Neural progenitor cell (in vitro differentiated cells): ENCODE measurements around the gene VILL. TPM values are rescaled to one million over a fixed set of nuclear protein-coding genes. Genes with fewer than 3 reads are reported as not detected.

Experiments
- DNase-seq: peaks from one replicate; pipeline ENCODE4 v3.0.0-alpha.2; 2016; ENCODE audit warnings: low spot score
- H2AFZ ChIP-seq: fragments of 200-600 bp; sonication (generic); replicated peaks from 2 replicates; pipeline ENCODE4 v1.6.1; 2016; ENCODE audit warnings: antibody characterized with exemption
- H3F3A ChIP-seq: fragments of 200-600 bp; sonication (generic); 2 replicates; pipeline ENCODE4 v1.6.1; 2016; ENCODE audit warnings: antibody characterized with exemption, low read depth
- H3K27ac ChIP-seq: fragments of 200-600 bp; sonication (generic); 2 replicates; pipeline ENCODE4 v1.5.1; 2016; ENCODE audit warnings: mild to moderate bottlenecking
- H3K27me3 ChIP-seq: fragments of 200-600 bp; sonication (generic); 2 replicates; pipeline ENCODE4 v1.6.1; 2016; ENCODE audit warnings: mild to moderate bottlenecking, moderate library complexity
- H3K36me3 ChIP-seq: fragments of 200-600 bp; sonication (generic); 2 replicates; pipeline ENCODE4 v1.5.1; 2016
- H3K4me1 ChIP-seq: fragments of 200-600 bp; sonication (generic); 2 replicates; pipeline ENCODE4 v1.6.1; 2016; ENCODE audit warnings: mixed run types
- H3K4me2 ChIP-seq: fragments of 200-600 bp; sonication (generic); 2 replicates; pipeline ENCODE4 v1.6.1; 2016
- H3K4me3 ChIP-seq: fragments of 200-600 bp; sonication (generic); 2 replicates; pipeline ENCODE4 v1.5.1; 2016
- H3K79me2 ChIP-seq: fragments of 200-600 bp; sonication (generic); 2 replicates; pipeline ENCODE4 v1.6.1; 2016; ENCODE audit warnings: low read depth
- H3K9ac ChIP-seq: fragments of 200-600 bp; sonication (generic); 2 replicates; pipeline ENCODE4 v1.6.1; 2016
- H3K9me3 ChIP-seq: fragments of 200-600 bp; sonication (generic); 2 replicates; pipeline ENCODE4 v1.5.1; 2016; ENCODE audit warnings: low read depth
- H4K20me1 ChIP-seq: fragments of 200-600 bp; sonication (generic); 2 replicates; pipeline ENCODE4 v1.6.1; 2016; ENCODE audit warnings: low read depth
- H3K27ac Mint-ChIP-seq: 3 replicates; pipeline ENCODE4 v1.8.0; 2021; ENCODE audit warnings: mixed read lengths
- H3K27me3 Mint-ChIP-seq: 2 replicates; pipeline ENCODE4 v1.8.0; 2022; ENCODE audit warnings: low read depth, mild to moderate bottlenecking, inconsistent platforms, moderate library complexity, mixed read lengths; ENCODE audit not compliant: insufficient read depth
- H3K36me3 Mint-ChIP-seq: 3 replicates; pipeline ENCODE4 v1.8.0; 2021; ENCODE audit warnings: mixed read lengths
- H3K4me1 Mint-ChIP-seq: 3 replicates; pipeline ENCODE4 v1.8.0; 2021; ENCODE audit warnings: mixed read lengths
- H3K4me3 Mint-ChIP-seq: 3 replicates; pipeline ENCODE4 v1.8.0; 2021; ENCODE audit warnings: mild to moderate bottlenecking, moderate library complexity, mixed read lengths
- H3K9me3 Mint-ChIP-seq: 3 replicates; pipeline ENCODE4 v1.8.0; 2020; ENCODE audit warnings: mixed read lengths
- EZH2 ChIP-seq: fragments of 200-600 bp; sonication (generic); IDR thresholded peaks from 2 replicates; pipeline ENCODE4 v1.6.1; 2017; ENCODE audit warnings: antibody characterized with exemption, mild to moderate bottlenecking, moderate library complexity
- EZH2phosphoT487 ChIP-seq: fragments of 200-600 bp; sonication (generic); IDR thresholded peaks from 2 replicates; pipeline ENCODE4 v1.6.1; 2017; ENCODE audit warnings: antibody characterized with exemption
- total RNA-seq: library from RNA; depleted of rRNA; stranded (reverse); fragments of >200 nt; gene quantifications from 2 replicates; pipeline ENCODE4 v1.2.3, GENCODE V29; 2015; ENCODE audit warnings: low replicate concordance
- TF ChIP-seq, protein P1 (sequence below): fragments of 200-600 bp; sonication (generic); IDR thresholded peaks from 2 replicates; pipeline ENCODE4 v1.5.1; 2017; ENCODE audit warnings: antibody characterized with exemption, mild to moderate bottlenecking

VILL gene
- total RNA-seq, 1 donor from 2014 or later: 4.9 TPM

DNA sequence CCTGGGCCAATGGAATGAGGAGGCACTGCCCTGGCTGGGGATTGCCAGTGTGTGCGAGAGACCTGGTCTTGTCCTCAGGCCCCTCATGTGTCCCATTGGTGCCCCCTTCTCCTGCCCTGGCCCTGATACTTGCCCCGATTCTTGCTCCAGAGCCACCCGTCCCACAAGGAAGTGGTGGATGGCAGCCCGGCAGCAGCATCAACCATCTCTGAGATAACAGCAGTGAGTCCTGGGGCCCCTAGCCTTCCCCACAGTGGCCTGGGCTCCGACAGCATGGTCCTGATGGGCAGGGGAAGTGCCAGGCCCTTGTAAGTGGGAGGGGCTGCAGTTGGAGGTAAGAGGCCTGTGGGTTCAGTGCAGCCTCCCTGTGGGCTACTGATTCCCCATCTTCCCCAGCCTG, 15.4 kb downstream of the VILL start:
- Histone ChIP-seq H3F3A (no peaks in the 10 kb centered on the region), H3K4me2 (no peak overlapping the region), H3K36me3 (no peaks in the 10 kb centered on the region), H3K4me1 (no peaks in the 10 kb centered on the region), H4K20me1 (no peaks in the 10 kb centered on the region), H3K79me2 (no peaks in the 10 kb centered on the region), H3K9ac (no peak overlapping the region), H3K9me3 (no peaks in the 10 kb centered on the region), H2AFZ (no peak overlapping the region), H3K4me3 (no peak overlapping the region), H3K27ac (no peak overlapping the region), H3K27me3 (no peaks in the 10 kb centered on the region)
- DNase-seq: no peak
- H3K4me3 Mint-ChIP-seq: no peak overlapping the region
- no peak overlapping the region for H3K27ac Mint-ChIP-seq
- TF ChIP-seq, protein P1, sequence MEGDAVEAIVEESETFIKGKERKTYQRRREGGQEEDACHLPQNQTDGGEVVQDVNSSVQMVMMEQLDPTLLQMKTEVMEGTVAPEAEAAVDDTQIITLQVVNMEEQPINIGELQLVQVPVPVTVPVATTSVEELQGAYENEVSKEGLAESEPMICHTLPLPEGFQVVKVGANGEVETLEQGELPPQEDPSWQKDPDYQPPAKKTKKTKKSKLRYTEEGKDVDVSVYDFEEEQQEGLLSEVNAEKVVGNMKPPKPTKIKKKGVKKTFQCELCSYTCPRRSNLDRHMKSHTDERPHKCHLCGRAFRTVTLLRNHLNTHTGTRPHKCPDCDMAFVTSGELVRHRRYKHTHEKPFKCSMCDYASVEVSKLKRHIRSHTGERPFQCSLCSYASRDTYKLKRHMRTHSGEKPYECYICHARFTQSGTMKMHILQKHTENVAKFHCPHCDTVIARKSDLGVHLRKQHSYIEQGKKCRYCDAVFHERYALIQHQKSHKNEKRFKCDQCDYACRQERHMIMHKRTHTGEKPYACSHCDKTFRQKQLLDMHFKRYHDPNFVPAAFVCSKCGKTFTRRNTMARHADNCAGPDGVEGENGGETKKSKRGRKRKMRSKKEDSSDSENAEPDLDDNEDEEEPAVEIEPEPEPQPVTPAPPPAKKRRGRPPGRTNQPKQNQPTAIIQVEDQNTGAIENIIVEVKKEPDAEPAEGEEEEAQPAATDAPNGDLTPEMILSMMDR: no peak
- TF ChIP-seq EZH2: no peak
- H3K36me3 Mint-ChIP-seq: no peaks in the 10 kb centered on the region
- peaks cover 14% of the 10 kb centered on the region for H3K4me1 Mint-ChIP-seq
- H3K9me3 Mint-ChIP-seq: no peaks in the 10 kb centered on the region
- peaks cover 8% of the 10 kb centered on the region for H3K27me3 Mint-ChIP-seq

DNA sequence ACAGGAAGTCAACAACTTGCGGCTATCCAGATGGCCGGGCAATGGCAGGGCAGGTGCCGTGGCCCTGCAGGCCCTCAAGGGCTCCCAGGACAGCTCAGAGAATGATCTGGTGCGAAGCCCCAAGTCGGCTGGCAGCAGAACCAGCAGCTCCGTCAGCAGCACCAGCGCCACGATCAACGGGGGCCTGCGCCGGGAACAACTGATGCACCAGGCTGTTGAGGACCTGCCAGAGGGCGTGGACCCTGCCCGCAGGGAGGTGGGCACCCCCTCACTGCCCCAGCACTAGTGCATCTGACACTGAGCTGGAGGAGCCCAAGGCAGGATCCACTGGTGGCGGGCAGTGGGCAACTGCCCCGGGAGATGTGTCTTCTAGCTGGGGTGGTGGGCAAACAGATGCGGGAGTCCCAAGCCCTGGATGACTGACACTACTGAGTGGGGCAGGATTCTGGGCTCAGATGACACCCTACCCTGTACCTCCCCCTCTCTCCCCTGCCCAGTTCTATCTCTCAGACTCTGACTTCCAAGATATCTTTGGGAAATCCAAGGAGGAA, 15.9 kb downstream of the VILL start:
- H3K9me3 Mint-ChIP-seq: no peaks in the 10 kb centered on the region
- H3K9me3 ChIP-seq: no peaks in the 10 kb centered on the region
- H3K36me3 ChIP-seq: no peaks in the 10 kb centered on the region
- no peak overlapping the region for H2AFZ ChIP-seq
- H3K4me2 ChIP-seq: no peak overlapping the region
- H3K27ac ChIP-seq: no peak overlapping the region
- no peaks in the 10 kb centered on the region for H4K20me1 ChIP-seq
- no peak overlapping the region for H3K4me3 ChIP-seq
- H3K36me3 Mint-ChIP-seq: peaks cover 3% of the 10 kb centered on the region
- no peaks in the 10 kb centered on the region for H3K27me3 ChIP-seq
- H3K4me3 Mint-ChIP-seq: no peak overlapping the region
- peaks cover 8% of the 10 kb centered on the region for H3K27me3 Mint-ChIP-seq
- H3K9ac ChIP-seq: no peak overlapping the region
- H3K27ac Mint-ChIP-seq: no peak overlapping the region
- DNase-seq: no peak
- no peaks in the 10 kb centered on the region for H3F3A ChIP-seq
- no peaks in the 10 kb centered on the region for H3K4me1 ChIP-seq
- no peaks in the 10 kb centered on the region for H3K79me2 ChIP-seq
- TF ChIP-seq, protein P1: no peak
- peaks cover 14% of the 10 kb centered on the region for H3K4me1 Mint-ChIP-seq

DNA sequence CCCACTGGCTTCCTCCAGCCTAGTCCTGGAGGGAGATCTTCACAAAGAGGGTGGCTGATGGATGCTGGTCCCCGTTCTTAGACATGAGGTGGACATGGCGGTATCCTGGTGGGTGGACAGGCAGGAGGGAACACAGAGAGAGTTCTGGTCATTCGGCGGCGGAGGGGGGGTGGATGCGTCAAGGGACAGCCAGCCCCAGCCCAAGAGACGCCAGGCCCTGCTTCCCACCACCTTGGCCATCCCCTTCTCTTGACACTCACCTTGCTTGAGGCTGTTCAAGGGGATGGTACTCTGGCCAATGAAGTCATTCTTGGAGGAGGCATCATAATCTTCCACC, 17.1 kb downstream of the VILL start:
- Mint-ChIP-seq H3K4me3 (no peak overlapping the region), H3K4me1 (peaks cover 14% of the 10 kb centered on the region), H3K9me3 (no peaks in the 10 kb centered on the region), H3K27ac (no peak overlapping the region), H3K36me3 (peaks cover 3% of the 10 kb centered on the region), H3K27me3 (peaks cover 8% of the 10 kb centered on the region)
- Histone ChIP-seq H4K20me1 (no peaks in the 10 kb centered on the region), H3K79me2 (no peaks in the 10 kb centered on the region), H3F3A (no peaks in the 10 kb centered on the region), H3K27ac (no peak overlapping the region), H3K4me1 (no peaks in the 10 kb centered on the region), H2AFZ (no peak overlapping the region), H3K4me2 (no peak overlapping the region), H3K4me3 (no peak overlapping the region), H3K9me3 (no peaks in the 10 kb centered on the region), H3K36me3 (no peaks in the 10 kb centered on the region), H3K27me3 (no peaks in the 10 kb centered on the region), H3K9ac (no peak overlapping the region)
- TF ChIP-seq, protein P1: no peak
- no peak for TF ChIP-seq EZH2
- TF ChIP-seq EZH2phosphoT487: no peak
- DNase-seq: no peak
